DLD1 (cell line): ENCODE measurements around the gene PARK7.
"Not testable (repeated sequence)": the region's sequence is repeated elsewhere in the genome, so short reads cannot be mapped to it uniquely, and the experiment has no call there.

Source experiments
- in situ Hi-C: cut with HindIII; loops from 2 replicates; pipeline ENCODE4 v1.10.0; 2017; ENCODE audit warnings: low sequenced_read_pairs

The PARK7 gene

GRCh38 chr1:7942214-7942921 is 19.1 kb upstream of the PARK7 start:
- in situ Hi-C loops: no loop called here

GRCh38 chr1:7943251-7943650 is 18.3 kb upstream of the PARK7 start:
- in situ Hi-C loops: no loop called here

- in situ Hi-C loops: no loop called here
These were observed 12.6 kb upstream of the PARK7 start for GRCh38 chr1:7948960-7949359.

- in situ Hi-C loops: not testable (repeated sequence)
These were observed 8.7 kb upstream of the PARK7 start for GRCh38 chr1:7952791-7953190.

GRCh38 chr1:7953850-7954609 is 7.5 kb upstream of the PARK7 start:
- in situ Hi-C loops: no loop called here

- in situ Hi-C loops: no loop called here
These were observed 6.8 kb upstream of the PARK7 start for GRCh38 chr1:7954683-7955082.

- in situ Hi-C loops: no loop called here
These were observed 5.1 kb upstream of the PARK7 start for GRCh38 chr1:7956218-7957032.

GRCh38 chr1:7960165-7960564 is 1.3 kb upstream of the PARK7 start:
- in situ Hi-C loops: no loop called here

- in situ Hi-C loops: no loop called here
These were observed 670 bp upstream of the PARK7 start for GRCh38 chr1:7960867-7961215.

GRCh38 chr1:7962014-7962335 is 464 bp downstream of the PARK7 start:
- in situ Hi-C loops: no loop called here

- in situ Hi-C loops: no loop called here
These were observed 1.3 kb downstream of the PARK7 start for GRCh38 chr1:7962636-7963377.

- in situ Hi-C loops: not testable (repeated sequence)
These were observed 1.8 kb downstream of the PARK7 start for GRCh38 chr1:7963378-7963730.

- in situ Hi-C loops: not testable (repeated sequence)
These were observed 2.3 kb downstream of the PARK7 start for GRCh38 chr1:7963841-7964240.

- in situ Hi-C loops: no loop called here
These were observed 3.0 kb downstream of the PARK7 start for GRCh38 chr1:7964476-7964875.

- in situ Hi-C loops: no loop called here
These were observed 5.7 kb downstream of the PARK7 start for GRCh38 chr1:7967196-7967595.

GRCh38 chr1:7967651-7968050 is 6.1 kb downstream of the PARK7 start:
- in situ Hi-C loops: no loop called here

GRCh38 chr1:7970246-7970645 is 8.7 kb downstream of the PARK7 start:
- in situ Hi-C loops: no loop called here

- in situ Hi-C loops: no loop called here
These were observed 9.5 kb downstream of the PARK7 start for GRCh38 chr1:7971024-7971423.

- in situ Hi-C loops: no loop called here
These were observed 10.8 kb downstream of the PARK7 start for GRCh38 chr1:7972285-7972684.

GRCh38 chr1:7973086-7973485 is 11.6 kb downstream of the PARK7 start:
- in situ Hi-C loops: no loop called here

- in situ Hi-C loops: no loop called here
These were observed 13.8 kb downstream of the PARK7 start for GRCh38 chr1:7975212-7975865.
